Heart left ventricle (tissue), 16 donors: ENCODE measurements around the gene NAXE. TPM values are rescaled to one million over a fixed set of nuclear protein-coding genes. Genes with fewer than 3 reads are reported as not detected.
A peak's percentile ranks its signal among the peaks of the same experiment; 100 is the strongest.

Experiments
- ATAC-seq, 4 donors: fragments of 200-7000 bp; cut with Tn5 transposase; one replicate each; pipeline ENCODE4 v1.9.1; 2020 to 2022; ENCODE audit warnings: moderate library complexity in 4 of 4, mild to moderate bottlenecking in 3 of 4, moderate number of reproducible peaks in 1 of 4
- DNase-seq, 5 donors: peaks; one replicate each; pipeline ENCODE4 v3.0.0-alpha.2; 2020
- H3K27ac ChIP-seq, 12 donors: fragments of 200-600 bp; sonication (generic) in 4 of 12; one replicate each; pipeline versions ENCODE4 v1.5.0 to v1.8.0; 2016 to 2022; ENCODE audit warnings: mild to moderate bottlenecking in 2 of 12
- H3K27me3 ChIP-seq, 9 donors: fragments of 200-600 bp; sonication (generic) in 2 of 9; one replicate each; pipeline versions ENCODE4 v1.5.1 to v1.8.0; 2016 to 2022; ENCODE audit warnings: mild to moderate bottlenecking in 3 of 9
- H3K36me3 ChIP-seq, 9 donors: fragments of 200-600 bp; sonication (generic) in 2 of 9; one replicate each; pipeline versions ENCODE4 v1.5.0 to v1.8.0; 2018 to 2022; ENCODE audit warnings: mild to moderate bottlenecking in 2 of 9
- H3K4me1 ChIP-seq, 12 donors: fragments of 200-600 bp; sonication (generic) in 4 of 12; one replicate each; pipeline versions ENCODE4 v1.5.0 to v1.8.0; 2016 to 2022; ENCODE audit warnings: mild to moderate bottlenecking in 3 of 12
- H3K4me3 ChIP-seq, 12 donors: fragments of 200-600 bp; sonication (generic) in 4 of 12; one replicate each; pipeline versions ENCODE4 v1.5.0 to v1.8.0; 2017 to 2022; ENCODE audit warnings: mild to moderate bottlenecking in 9 of 12, moderate library complexity in 4 of 12
- H3K9me3 ChIP-seq, 12 donors: fragments of 200-600 bp; sonication (generic) in 4 of 12; one replicate each; pipeline versions ENCODE4 v1.5.0 to v1.8.0; 2016 to 2022; ENCODE audit warnings: mild to moderate bottlenecking in 1 of 12
- CTCF ChIP-seq, 12 donors: fragments of 200-600 bp; sonication (generic) in 4 of 12; IDR thresholded peaks; one replicate each; pipeline versions ENCODE4 v1.5.0 to v1.8.0; 2018 to 2022; ENCODE audit warnings: antibody characterized with exemption in 12 of 12, mild to moderate bottlenecking in 5 of 12
- POLR2A ChIP-seq, 2 donors: fragments of 450-650 bp; IDR thresholded peaks; one replicate each; pipeline ENCODE4 v1.6.1; 2017; ENCODE audit warnings: antibody characterized with exemption in 2 of 2, mild to moderate bottlenecking in 2 of 2, moderate library complexity in 2 of 2
- WGBS, 4 donors: extraction: QIAGEN DNeasy Blood & Tissue Kit in 2 of 4; methylation state at CpG; one replicate each; pipeline versions ENCODE4 v1.1.5 to v1.1.7; 2013 to 2018; 5-methylcytosine and 5-hydroxymethylcytosine counted together
- intact Hi-C, 10 donors: fragments of 100-400 bp; cut with DNase I; formaldehyde crosslinking; loops; one replicate each; pipeline versions ENCODE4 v1.11.1 to v1.14.2; 2022
- polyA plus RNA-seq, 2 donors: library from polyadenylated mRNA; stranded (reverse); fragments of 200-250 nt; gene quantifications; one replicate each; pipeline ENCODE4 v1.2.3, GENCODE V29; 2013
- total RNA-seq, 9 donors: library from RNA; depleted of rRNA in 2 of 9; stranded (reverse); fragments of >200 nt in 2 of 9; fragmentation: NEBNext Ultra II Directional in 3 of 9; extraction: Animal tissue kit (Norgen Biotek cat#: 25700) in 3 of 9; gene quantifications; one replicate each; pipeline versions ENCODE4 v1.1.0 to v1.2.4, GENCODE V29; 2016 to 2023
- donor health status: ischemic (EF 13 %, LVEDD 7.1; RV severe dilation, severe dysfunction).
- donor health status: healthy with polysubstance abuse.
- donor health status: DM: no; HTN: yes; CAD: no.
- donor health status: DM: no; HTN: no; CAD: no.
- donor health status: ischemic (EF 25% LVEDD 6.9; RV normal size, moderate dysfunction).
- donor health status: ischemic (EF 25% LVEDD 5.7; RV mildly dilated, moderate dysfunction).
- donor health status: healthy.
- donor health status: DM: yes; HTN: yes; CAD: no.
- donor health status: ischemic (EF 35%, LVEDD 5.7; RV mildly dilated, moderate dysfunction).
- donor health status: nonischemic (EF 11% LVEDD 7.7; RV severe dilation, severe dysfunction).
- donor health status: DM: yes; HTN: yes; CAD: no.
- donor health status: PGD.
- donor health status: ischemic (EF 29% LVEDD 5.4; RV normal size, mild dysfunction).
- donor health status: nonischemic (EF 23%, LVEDD 6.1; RV moderate dilation, normal function).

NAXE gene
- total and polyA plus RNA-seq, 11 donors = 75.8 to 141 (median 101) TPM

- Histone ChIP-seq H3K4me3 (no peak overlapping the region), H3K9me3 (no peaks in the 10 kb centered on the region), H3K27ac (no peak overlapping the region), H3K27me3 (no peaks in the 10 kb centered on the region), H3K4me1 (peaks cover 0 to 28% (median 0%) of the 10 kb centered on the region in 12 donors), H3K36me3 (no peaks in the 10 kb centered on the region)
- intact Hi-C loops = no loop called here
- WGBS, 4 donors = 83 to 85% (median 85%) methylated on average over 9 of the region's 9 CpGs
- DNase-seq (no peak), ATAC-seq (no peak)
- TF ChIP-seq POLR2A (IDR thresholded peaks at IDR 0.05) = no peak
- TF ChIP-seq CTCF (IDR thresholded peaks at IDR 0.05) = no peak
These were observed 35.2 kb upstream of the NAXE start for GRCh38 chr1:156556354-156556753.

- Histone ChIP-seq H3K27ac (no peak overlapping the region), H3K27me3 (no peaks in the 10 kb centered on the region), H3K4me3 (no peak overlapping the region), H3K9me3 (no peaks in the 10 kb centered on the region), H3K36me3 (no peaks in the 10 kb centered on the region), H3K4me1 (peaks cover 0 to 6% (median 0%) of the 10 kb centered on the region in 12 donors)
- WGBS, 4 donors = 81 to 87% (median 82%) methylated on average over 6 to 7 of the region's 8 CpGs
- DNase-seq (no peak), ATAC-seq (no peak)
- TF ChIP-seq CTCF (IDR thresholded peaks at IDR 0.05) (no peak), POLR2A (IDR thresholded peaks at IDR 0.05) (no peak)
- intact Hi-C loops = no loop called here
These were observed 32.3 kb upstream of the NAXE start for GRCh38 chr1:156559086-156559796.

- no peaks in the 10 kb centered on the region for H3K36me3 ChIP-seq
- peaks cover 0 to 4% (median 0%) of the 10 kb centered on the region in 12 donors for H3K4me1 ChIP-seq
- TF ChIP-seq POLR2A (IDR thresholded peaks at IDR 0.05) (no peak), CTCF (IDR thresholded peaks at IDR 0.05) (no peak)
- no peak overlapping the region for H3K27ac ChIP-seq
- H3K4me3 ChIP-seq = no peak overlapping the region
- H3K27me3 ChIP-seq = no peaks in the 10 kb centered on the region
- DNase-seq (no peak), ATAC-seq (no peak)
- 73 to 77% (median 75%) methylated on average over 5 of the region's 5 CpGs for WGBS, 4 donors
- no peaks in the 10 kb centered on the region for H3K9me3 ChIP-seq
- intact Hi-C loops = loop anchor here in 1 of 10 donors (10.0 kb wide), 1 partner anchor 45 kb away; no protein-coding TSS in a partner anchor
These were observed 31.7 kb upstream of the NAXE start for GRCh38 chr1:156559797-156560385.

GRCh38 chr1:156560585-156561163 lies 30.9 kb upstream of the NAXE start:
- Histone ChIP-seq H3K9me3 (no peaks in the 10 kb centered on the region), H3K27ac (no peak overlapping the region), H3K4me1 (peaks cover 0 to 4% (median 0%) of the 10 kb centered on the region in 12 donors), H3K4me3 (no peak overlapping the region), H3K27me3 (no peaks in the 10 kb centered on the region), H3K36me3 (no peaks in the 10 kb centered on the region)
- intact Hi-C loops = loop anchor here in 1 of 10 donors (10.0 kb wide), 1 partner anchor 46 kb away; no protein-coding TSS in a partner anchor
- ATAC-seq (peak in 2 of 4 donors; percentile 42 to 55), DNase-seq (peak in 1 of 5 donors; percentile 34)
- TF ChIP-seq CTCF (IDR thresholded peaks at IDR 0.05) = no peak
- TF ChIP-seq POLR2A (IDR thresholded peaks at IDR 0.05) = no peak
- WGBS, 4 donors = 67 to 73% (median 71%) methylated on average over 5 of the region's 5 CpGs
